GM19328 (cell line): Measurements from ENCODE around the gene BRAF.
"Not testable (repeated sequence)": the region's sequence is repeated elsewhere in the genome, so short reads cannot be mapped to it uniquely, and the experiment has no call there.

ENCODE experiments used
- ATAC-seq: cut with Tn5 transposase; IDR thresholded peaks from one replicate; pipeline ENCODE4 v1.9.1; 2021; ENCODE audit warnings: mild to moderate bottlenecking, moderate library complexity; ENCODE audit not compliant: unreplicated experiment

Gene BRAF

DNA sequence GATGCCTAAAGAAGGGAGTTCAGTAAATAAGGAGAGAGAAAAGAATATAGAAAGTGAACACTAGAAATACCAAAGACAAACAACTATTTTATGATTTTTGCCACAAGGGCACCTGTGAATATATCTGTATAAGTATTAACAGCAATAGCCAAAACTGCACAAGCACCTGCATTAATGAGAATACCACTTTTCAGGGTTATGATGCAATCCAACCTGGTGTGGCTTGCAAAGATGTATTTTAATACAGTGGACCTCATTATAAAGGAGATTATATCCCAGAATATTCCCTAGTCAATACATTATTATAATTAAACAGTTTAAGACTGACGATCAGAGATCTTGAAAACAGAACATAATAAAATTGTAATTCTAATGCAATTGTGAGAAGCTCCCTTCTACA lies 4.0 kb downstream of the BRAF start:
- ATAC-seq, result no peak

DNA sequence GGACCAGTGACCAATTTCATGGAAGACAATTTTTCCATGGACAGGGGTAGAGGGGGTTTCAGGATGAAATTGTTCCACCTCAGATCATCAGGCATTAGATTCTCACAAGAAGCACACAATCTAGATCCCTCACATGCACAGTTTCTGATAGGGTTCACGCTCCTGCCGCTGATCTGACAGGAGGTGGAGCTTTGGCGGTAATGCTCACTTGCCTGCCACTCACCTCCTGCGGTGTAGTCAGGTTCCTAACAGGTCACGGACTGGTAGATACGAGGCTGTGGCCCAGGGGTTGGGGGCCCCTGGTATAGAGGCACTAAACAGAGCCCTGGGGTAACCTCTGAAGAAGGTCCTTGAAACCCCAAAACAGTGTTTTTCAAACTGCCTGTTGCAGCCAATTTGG lies 6.5 kb downstream of the BRAF start:
- ATAC-seq, result no peak

DNA sequence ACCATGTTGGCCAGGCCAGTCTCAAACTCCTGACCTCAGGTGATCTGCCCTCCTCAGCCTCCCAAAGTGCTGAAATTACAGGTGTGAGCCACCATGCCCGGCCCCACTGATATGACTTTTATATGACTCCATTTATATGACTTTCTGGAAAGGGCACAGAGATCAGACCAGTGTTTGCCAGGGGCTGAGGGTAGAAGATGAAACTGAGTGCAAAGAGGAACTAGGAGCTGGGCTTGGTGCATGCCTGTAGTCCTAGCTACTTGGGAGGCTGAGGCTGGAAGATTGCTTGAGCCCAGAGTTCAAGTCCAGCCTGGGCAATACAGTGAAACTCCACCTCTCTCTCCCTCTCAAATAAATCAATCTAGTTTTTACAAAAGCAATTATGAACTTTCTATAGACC lies 7.5 kb downstream of the BRAF start:
- ATAC-seq, result no peak

DNA sequence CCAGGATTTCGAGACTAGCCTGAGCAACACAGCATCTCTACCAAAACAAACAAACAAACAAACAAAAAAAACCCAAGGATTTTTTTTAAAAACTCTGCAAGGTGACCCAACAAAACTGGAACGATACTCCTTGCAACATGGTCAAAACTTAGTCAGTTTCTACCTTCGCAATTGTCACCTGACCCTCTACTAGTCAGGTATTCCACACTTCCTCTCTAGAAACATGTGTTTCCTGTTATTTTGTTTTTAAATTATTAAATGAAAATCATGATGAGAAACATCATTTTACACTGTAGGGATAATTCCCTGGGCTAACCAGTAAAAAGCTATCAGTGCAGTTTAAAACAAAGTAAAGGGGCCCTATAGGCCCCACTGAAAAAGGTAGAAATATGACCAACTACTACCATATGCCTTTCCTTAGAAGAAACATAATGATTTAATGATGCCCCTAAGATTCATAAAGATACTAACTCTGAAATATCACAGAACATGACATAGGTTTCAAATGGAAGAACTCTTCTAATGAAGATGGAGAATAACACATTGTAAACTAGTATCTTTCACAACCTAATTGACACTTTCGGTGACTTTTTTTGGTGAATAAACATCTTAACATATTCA lies 8.7 kb downstream of the BRAF start:
- no peak for ATAC-seq

DNA sequence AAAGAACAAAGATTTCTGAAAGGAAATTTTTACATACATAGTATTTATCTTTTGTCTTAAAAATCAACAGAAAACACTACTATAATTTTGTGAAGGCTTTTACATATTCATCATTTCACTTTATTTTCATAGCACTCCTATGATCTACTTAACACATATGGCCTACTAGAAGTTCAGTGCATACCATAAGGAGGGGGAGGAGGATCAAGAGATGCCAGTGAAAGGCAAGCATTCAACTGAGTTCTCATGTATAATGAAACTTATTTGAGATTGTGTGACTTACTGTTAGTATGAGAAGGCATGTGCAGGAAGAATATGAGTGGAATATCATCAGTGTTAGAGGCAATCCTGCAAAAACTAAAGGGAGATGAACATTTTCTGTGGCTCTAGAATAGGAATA lies 10.6 kb downstream of the BRAF start:
- ATAC-seq, result no peak

DNA sequence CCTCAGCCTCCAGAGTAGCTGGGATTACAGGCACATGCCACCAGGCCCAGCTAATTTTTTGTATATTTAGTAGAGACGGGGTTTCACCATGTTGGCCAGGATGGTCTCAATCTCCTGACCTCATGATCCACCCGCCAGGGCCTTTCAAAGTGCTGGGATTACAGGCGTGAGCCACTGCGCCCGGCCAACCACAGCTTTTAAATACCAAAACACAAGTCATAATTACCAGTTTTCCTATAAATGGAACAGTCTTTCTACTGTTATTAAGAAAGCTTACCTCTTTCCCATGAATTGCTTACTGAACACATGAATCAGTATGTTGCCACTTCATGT lies 11.2 kb downstream of the BRAF start:
- ATAC-seq, result not testable (repeated sequence)

DNA sequence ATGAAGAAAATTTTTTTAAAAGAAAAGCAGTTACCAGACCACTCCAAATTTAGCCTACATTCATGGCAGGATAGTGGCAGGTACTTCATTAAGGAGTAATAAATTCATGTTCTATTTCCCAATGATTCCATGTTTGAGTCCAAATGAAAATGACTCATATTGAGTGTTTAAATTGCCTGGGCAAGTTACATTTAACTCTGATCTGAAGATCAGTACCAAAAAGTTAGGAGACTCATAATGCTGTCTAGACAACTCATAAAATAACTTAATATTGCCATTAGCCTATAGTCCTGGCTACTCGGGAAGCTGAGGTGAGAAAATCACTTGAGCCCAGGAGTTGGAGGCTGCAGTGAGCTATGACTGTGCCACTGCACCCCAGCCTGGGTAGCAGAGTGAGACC lies 13.0 kb downstream of the BRAF start:
- ATAC-seq, result no peak

DNA sequence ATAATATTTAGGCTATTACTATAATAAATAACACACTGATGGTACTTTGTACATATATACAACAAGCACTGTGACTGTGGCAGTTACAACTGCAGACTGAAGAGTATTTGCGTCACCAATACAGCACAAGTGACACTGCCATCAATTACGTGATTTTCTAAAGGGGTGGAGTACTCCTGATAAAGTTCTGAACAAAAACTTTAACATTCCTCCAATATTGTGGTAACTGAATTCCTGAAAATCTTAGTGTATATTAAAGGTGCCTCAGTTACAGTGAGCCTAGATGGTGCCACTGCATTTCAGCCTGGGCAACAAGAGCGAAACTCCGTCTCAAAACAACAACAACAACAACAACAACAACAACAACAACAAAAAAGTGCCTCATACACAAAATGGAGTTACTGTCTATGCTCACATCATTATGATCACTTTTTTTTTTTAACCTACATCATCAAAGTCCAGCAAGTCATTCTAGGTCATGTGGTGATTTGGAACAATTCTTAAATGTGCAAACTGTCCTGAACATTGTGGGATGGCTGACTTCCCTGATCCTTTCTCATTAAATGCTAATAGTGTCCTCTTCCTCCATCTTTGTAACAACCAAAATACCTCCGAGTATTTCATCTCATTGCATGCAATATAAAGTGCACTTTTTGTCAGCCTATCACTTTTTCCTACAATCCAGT lies 15.1 kb downstream of the BRAF start:
- no peak for ATAC-seq

DNA sequence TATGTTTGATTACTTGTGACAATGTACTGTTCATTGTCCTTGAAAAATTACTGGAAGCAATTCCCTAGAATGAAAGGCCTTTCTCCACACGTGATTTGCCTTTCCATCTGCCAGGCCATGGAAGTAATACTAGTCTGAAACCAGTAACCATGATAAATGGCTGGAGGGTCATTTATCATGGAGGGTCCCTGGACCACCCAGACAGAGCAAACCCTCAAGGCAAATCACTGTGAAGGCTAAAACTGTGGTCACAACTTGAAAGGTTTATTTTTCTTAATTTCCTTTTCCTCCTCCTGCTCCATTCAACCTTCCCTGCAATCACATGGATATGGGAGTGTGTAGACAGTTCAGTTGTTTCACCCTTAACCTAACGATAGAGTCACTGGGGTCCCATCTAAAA lies 16.4 kb downstream of the BRAF start:
- ATAC-seq, result no peak

DNA sequence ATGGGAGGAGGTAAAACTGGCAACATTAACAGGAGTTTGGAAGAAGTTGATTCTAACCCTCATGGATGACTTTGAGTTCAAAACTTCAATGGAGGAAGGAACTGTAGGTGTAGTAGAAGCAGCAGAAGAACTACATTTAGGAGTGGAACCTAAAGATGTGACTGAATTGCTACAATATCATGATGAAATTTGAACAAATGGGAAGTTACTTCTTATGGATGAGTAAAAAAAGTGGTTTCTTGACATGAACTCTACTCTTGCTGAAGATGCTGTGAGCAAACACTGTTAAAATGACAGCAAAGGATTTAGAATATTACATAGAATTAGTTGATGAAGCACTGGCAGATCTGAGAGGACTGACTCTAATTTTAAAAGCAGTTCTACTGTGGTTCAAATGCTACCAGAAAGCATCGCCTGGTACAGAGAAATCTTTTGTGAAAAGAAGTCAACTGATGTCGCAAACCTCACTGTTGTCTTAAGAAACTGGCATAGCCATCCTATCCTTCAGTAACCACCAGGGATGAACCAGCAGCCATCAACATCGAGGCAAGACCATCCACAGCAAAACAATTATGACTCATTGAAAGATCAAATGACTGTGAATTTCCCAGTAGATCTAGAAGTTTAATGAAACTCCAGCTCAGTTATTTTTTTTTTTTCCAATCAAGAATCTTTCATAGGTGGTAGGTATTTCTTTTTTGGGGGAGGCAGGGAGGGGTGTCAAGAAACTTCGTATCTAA lies 20.8 kb downstream of the BRAF start:
- ATAC-seq, result no peak

DNA sequence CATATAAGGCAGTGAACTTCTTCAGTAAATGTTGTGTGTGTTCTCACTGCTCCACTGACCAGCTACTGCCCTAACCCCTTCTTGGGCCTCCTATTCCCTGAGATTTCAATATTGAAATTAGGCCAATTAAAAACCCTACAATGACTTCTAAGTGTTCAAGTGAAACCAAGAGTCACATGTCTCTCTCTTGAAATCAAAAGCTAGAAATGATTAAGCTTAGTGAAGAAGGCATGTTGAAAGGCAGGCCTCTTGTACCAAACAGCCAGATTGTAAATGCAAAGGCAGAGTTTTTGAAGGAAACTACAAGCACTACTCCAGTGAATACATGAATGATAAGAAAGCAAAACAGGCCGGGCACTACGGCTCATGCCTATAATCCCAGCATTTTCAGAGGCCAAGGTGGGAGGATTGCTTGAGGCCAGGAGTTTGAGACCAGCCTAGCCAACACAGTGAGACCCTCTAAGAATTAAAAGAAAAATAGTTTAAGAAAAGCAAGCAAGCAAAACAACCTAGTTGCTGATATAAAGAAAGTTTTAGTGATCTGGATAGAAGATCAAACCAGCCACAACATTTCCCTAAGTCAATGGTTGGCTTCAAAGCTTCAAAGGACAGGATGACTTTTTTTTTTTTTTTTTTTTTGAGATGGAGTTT lies 22.3 kb downstream of the BRAF start:
- peak; percentile 62 for ATAC-seq

DNA sequence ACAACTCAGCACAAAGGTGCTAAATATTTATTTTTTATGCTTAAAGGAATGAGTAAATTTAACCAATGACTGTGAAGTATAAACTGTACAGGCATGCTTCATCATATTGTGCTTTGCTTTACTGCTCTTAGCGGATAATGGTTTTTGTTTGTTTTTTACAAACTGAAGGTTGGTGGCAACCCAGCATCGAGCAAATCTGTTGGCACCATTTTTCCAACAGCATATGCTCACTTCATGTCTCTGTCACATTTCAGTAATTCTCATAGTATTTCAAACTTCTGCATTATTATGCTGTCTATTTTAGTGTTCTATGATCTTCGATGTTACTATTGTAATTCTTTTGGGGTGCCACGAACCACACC lies 22.8 kb downstream of the BRAF start:
- ATAC-seq, result no peak

DNA sequence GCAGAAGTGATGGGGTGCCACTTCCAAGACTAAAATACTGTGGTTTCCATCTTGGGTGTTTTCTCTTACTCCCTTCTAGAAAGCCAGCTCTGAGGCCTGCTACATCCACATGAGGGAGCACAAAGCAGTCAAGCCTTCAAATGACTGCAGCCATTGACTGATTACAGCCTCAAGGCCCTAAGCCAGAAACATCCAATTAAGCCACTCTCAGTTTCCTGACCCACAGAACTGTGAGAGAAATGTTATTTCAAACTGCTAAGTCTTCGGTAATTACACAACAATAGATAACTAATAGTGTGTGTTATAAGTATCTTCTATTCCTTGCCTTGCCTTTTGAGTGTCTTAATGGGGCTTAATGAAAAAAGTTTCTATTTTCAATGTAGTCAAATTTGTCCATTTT lies 24.8 kb downstream of the BRAF start:
- no peak for ATAC-seq

DNA sequence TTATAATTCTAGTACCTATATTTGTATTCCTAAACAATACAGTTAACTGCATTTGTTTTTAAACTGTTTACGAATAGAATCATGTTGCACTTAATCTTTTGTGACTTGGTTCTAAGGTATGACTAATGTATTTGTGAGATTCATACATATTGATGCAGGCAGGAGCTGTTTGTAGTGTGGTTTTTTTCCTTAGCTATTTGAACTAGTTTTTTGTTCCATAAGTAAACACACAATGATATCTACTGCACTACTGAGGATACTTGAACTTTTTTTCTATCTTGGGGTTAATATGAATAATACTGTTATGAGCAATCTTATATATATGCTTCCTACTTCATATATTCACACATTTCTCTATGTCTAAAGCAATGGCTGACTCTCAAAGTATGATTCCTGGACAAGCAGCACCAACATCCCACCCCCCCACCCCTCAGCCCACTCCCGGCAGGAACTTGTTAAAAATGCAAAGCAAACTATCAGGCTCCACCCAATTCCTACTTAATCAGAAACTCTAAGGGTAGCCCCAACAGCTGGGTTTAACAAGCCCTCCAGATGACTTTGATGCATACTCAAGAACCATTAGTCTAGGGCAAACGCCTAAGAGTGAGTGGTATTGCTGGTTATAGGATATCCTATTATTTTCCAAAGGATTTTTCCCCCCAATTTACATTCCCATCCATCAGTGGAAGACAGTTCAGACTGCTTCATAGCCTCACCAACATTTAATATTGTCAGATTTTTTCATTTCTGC lies 25.8 kb downstream of the BRAF start:
- no peak for ATAC-seq

DNA sequence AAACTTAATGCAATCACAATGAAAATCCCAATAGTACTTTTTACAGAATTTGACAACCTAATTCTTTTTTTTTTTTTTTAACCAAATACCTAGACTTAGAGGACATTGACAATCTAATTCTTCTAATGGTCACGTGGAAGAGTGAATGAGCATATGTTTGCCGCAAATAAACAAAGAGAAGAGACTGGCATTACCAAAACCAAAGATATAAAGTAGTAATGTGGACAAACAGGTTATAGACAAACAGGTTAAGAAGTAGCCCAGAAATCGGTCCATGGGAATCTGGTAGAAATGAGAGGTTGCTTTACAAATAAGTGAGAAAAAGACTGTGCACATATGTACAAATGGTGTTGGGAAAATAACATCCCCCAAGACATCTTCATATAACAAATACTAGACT lies 27.7 kb downstream of the BRAF start:
- ATAC-seq, result no peak

DNA sequence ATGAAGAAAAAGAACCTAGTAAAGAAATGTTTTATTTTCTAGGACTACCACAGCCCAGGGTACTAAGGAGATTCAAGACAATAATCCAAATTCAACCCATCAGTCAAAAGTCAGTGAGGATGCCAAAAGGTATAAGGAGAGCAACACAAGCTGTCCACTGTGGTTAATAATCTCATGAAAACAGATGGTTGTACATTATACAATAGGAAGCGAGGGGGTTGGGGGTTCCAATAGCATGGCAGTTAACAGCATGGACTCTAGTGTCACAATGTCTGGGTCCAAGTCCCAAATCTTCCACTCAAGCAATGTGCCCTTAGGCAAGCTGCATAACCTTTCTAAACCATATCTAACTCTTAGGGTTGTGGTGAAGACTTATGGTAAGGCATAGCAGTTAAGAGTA lies 35.1 kb downstream of the BRAF start:
- no peak for ATAC-seq

DNA sequence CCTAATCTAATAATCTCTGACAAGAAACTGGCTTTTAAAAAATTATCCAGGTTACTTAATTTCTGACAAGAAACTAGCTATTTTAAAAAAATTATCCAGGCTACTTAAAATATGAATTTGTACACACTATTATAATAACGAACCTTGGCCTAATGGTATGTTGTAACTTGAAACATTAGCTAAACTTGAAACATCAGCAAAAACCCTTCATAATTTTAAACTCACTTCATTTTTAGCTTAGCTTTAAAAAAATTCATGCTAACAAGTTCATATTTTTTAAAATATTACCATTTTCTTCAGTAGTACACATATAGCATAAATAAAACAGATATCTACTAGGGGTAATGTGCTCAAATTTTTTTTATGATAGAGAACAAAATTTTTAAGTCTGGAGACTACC lies 35.6 kb downstream of the BRAF start:
- ATAC-seq, result no peak

DNA sequence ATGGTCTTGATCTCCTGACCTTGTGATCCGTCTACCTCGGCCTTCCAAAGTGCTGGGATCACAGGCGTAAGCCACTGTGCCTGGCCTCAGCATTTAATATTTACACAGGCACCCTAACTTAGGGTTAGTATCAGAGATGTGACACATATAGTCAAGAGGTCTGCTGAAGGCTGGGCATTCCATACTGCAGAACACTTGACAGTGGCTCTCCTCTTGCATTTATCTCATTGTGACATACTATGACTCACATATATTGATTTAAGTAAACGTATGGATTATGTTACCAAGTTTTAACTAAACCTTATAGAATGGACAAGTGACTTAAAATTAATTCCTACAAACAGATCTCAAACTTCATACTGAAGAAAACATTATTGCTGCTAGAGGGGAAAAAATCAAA lies 36.6 kb downstream of the BRAF start:
- no peak for ATAC-seq

DNA sequence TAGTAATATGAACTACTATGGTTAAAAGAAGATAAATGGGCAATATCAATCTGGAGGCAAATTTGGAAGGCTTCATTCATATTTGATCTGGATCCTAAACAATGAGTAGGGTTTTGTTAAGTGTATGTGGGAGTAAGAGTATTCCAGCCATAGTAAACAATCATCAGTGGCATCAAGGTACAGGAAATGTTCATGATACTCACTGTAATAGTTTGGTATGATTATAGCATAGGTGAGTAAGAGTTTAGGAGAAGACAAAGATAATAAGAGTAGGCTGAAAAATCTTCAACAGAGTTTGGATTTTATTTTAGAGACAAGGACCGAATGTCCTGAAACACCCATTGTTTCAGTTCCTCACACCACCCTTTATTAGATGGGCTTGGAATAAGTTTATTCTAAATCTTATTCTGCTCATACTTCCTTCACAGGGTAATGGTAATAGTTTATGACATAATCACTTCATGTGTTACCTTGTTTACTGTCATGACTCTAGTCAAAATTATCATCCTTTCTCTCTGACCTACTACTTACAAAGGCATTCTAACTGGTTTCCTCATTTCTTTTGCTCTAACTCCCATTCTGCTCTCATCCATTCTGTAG lies 38.9 kb downstream of the BRAF start:
- ATAC-seq, result no peak

DNA sequence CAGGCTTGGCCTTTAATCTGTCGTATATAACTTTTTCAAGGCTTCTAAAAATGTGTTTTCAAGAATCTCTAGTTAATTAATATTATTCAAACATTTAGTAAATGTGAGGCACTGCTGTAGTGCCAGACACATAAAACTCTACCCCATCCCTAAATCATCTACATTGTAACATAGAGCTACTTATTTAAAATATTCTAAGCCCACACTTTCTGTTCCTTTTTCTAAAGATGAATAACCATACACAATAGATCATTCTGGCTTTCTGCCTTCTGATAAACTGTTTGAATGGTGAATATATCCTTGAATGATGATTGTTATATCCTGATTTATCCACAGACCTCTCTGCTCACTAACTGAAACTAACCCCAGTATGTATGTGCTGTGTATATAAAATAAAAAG lies 41.4 kb downstream of the BRAF start:
- no peak for ATAC-seq

DNA sequence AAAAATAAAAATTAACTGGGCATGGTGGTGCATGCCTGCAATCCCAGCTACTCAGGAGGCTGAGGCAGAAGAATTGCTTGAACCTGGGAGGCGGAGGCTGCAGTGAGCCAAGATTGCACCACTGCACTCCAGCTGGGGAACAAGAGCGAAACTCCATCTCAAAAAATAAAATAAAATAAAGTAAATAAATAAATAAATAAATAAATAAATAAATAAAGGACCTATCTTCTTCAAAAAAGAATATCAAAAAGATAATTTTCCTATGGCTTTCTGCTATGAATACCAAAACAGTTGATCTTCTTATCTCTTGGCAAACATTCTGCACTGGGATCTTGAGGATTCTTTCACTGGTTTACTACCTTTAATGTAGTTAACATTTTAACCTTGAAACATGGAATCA lies 41.9 kb downstream of the BRAF start:
- ATAC-seq, result not testable (repeated sequence)
